ENCODE results near the gene SLC12A7. TPM values are rescaled to one million over a fixed set of nuclear protein-coding genes. Genes with fewer than 3 reads are reported as not detected.
A peak's percentile ranks its signal among the peaks of the same experiment; 100 is the strongest.

SLC12A7 gene
- total and polyA plus RNA-seq, 2 of the 13 experiments (the other 11 are each of a cell fraction or from before 2014, with no cell fraction given): 14.0 to 18.5 TPM

DNA sequence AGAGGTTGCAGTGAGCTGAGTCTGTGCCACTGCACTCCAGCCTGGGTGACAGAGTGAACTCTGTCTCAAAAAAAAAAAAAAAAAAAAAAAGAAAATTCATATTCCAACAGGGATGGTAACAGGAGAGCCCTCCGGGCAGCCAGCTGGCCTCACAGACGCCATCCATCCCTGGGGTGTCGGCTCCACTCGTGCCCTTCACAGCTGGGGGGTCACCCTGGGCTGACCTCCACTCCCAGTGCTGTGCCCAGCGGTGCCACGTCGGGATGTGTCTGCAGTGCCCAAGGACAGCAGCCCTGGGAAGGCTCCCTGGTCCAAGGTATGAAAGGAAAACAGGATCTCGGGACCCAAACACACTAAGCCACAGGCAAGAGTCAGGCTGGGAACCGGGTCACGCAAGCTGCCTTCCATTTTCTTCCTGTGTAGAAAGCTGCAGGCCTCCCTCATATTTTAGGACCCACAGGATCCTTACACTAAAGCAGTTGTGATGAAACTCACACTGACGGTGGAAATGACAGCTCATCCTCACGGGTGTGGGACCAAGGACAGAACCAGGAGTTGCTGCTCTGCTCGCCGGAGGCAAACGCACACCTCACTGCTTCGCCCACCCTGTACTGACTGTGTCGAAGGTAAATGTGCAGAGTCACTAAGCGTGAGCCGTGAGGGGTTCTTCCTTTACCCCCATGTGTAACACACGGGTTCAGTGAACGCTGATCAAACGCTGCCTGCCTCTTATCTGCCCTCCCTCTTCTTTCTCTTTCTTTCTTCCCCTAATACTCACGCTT, 5.3 kb downstream of the SLC12A7 start:
- WGBS (ENCODE audit: low lambda C conversion rate): 2% methylated on average over 13 of the region's 23 CpGs
- CTCF ChIA-PET (ENCODE audit: low intra/inter-chr PET ratio, low total read pairs): interaction anchor here (1.8 kb wide), 1 partner anchor 33 kb away, joined by 6 read pairs; no protein-coding TSS in a partner anchor
- intact Hi-C loops (cut with micrococcal nuclease; ENCODE audit: unreplicated experiment) (loop anchor here (1.0 to 2.0 kb wide), 2 partner anchors 34 to 54 kb away; no protein-coding TSS in a partner anchor), in situ Hi-C loops (cut with HindIII; ENCODE audit: extremely low pct_ligation_motif_present, low pct_unique_long_range_greater_than_20kb) (loop anchor here (5.0 kb wide), 1 partner anchor 36 kb away; no protein-coding TSS in a partner anchor)
- peaks cover 92% of the 10 kb centered on the region for H3K4me1 ChIP-seq (ENCODE audit: insufficient read depth, low read length)
- H3K27ac ChIP-seq (ENCODE audit: extremely low read length, insufficient read depth, low read length): peak overlapping the region; percentile 98
- peak overlapping the region; percentile 98 for H3K4me2 ChIP-seq (ENCODE audit: low read depth, low read length)
- H4K20me1 ChIP-seq (ENCODE audit: insufficient read depth, low read length): peaks cover 16% of the 10 kb centered on the region; the same call in 1 of the 2 replicates
- peak; percentile 4 for FAIRE-seq
- no peaks in the 10 kb centered on the region; a peak in 1 of 5 replicates for H3K27me3 ChIP-seq (ENCODE audit: control insufficient read depth in 1 of 2, insufficient read depth in 2 of 2, low read length in 2 of 2)
- peaks cover 1 to 2% of the 10 kb centered on the region in 2 experiments; a peak in 1 of 5 replicates for H3K36me3 ChIP-seq (replicated peaks in 1 of 2; ENCODE audit: control insufficient read depth in 1 of 2, insufficient read depth in 2 of 2, low read length in 2 of 2)
- TSS peak; percentile 86 for BruUV-seq (replicated peaks)
- peak; percentile 21 for DNase-seq (ENCODE audit: low spot score)
- POLR2A ChIA-PET: interaction anchor here (0.6 to 6.0 kb wide), 19 partner anchors 12 to 836 kb away, joined by 3 to 200 read pairs (median 13); no protein-coding TSS in a partner anchor
- peak overlapping the region; percentile 92 for H3K9ac ChIP-seq (ENCODE audit: insufficient read depth, low read depth, low read length)
- H3K79me2 ChIP-seq (ENCODE audit: insufficient read depth, low read length): peaks cover 68% of the 10 kb centered on the region
- H2AFZ ChIP-seq (ENCODE audit: low read length): no peak overlapping the region
- no peaks in the 10 kb centered on the region for H3K9me3 ChIP-seq (ENCODE audit: low read length)
- peak overlapping the region; percentile 55 to 82 (median 60) for H3K4me3 ChIP-seq (replicated peaks in 1 of 3; ENCODE audit: insufficient read depth in 1 of 3, low read depth in 2 of 3, low read length in 3 of 3)
- peak; percentile 14 for ATAC-seq
- TF ChIP-seq RBM39 (IDR thresholded peaks at IDR 0.05; ENCODE audit: low read depth, low read length, poor library complexity, severe bottlenecking) (no peak), ZSCAN25 (CRISPR knock-in tag; IDR thresholded peaks at IDR 0.05) (0 out of 2 replicates have a peak, but pooled peaks have one; percentile 4), SUZ12 (IDR thresholded peaks at IDR 0.05; ENCODE audit: low read depth, low read length) (no peak), ZNF430 (CRISPR knock-in tag; IDR thresholded peaks at IDR 0.05) (0 out of 2 replicates have a peak, but pooled peaks have one; percentile 7), ZFY (CRISPR knock-in tag; IDR thresholded peaks at IDR 0.05) (no peak), ZNF264 (CRISPR knock-in tag; IDR thresholded peaks at IDR 0.05) (0 out of 2 replicates have a peak, but pooled peaks have one; percentile 9), ZNF256 (CRISPR knock-in tag; conservative IDR thresholded peaks at IDR 0.05) (0 out of 2 replicates have a peak, but pooled peaks have one; percentile 15), JARID2 (CRISPR knock-in tag; IDR thresholded peaks at IDR 0.05; ENCODE audit: insufficient replicate concordance) (no peak), SPEN (CRISPR knock-in tag; IDR thresholded peaks at IDR 0.05; ENCODE audit: low read depth) (no peak), ZNF317 (CRISPR knock-in tag; IDR thresholded peaks at IDR 0.05) (no peak), NCOR1 (IDR thresholded peaks at IDR 0.05; ENCODE audit: borderline replicate concordance, low read length) (0 out of 2 replicates have a peak, but pooled peaks have one; percentile 36), PRDM10 (CRISPR knock-in tag; IDR thresholded peaks at IDR 0.05; ENCODE audit: low read depth) (no peak), ZNF530 (CRISPR knock-in tag; IDR thresholded peaks at IDR 0.05; ENCODE audit: low read depth) (no peak), KLF16 (CRISPR knock-in tag; IDR thresholded peaks at IDR 0.05) (no peak), KDM5B (CRISPR knock-in tag; IDR thresholded peaks at IDR 0.05; ENCODE audit: borderline replicate concordance) (no peak), ZNF121 (CRISPR knock-in tag; IDR thresholded peaks at IDR 0.05) (no peak), HNRNPL (IDR thresholded peaks at IDR 0.05; ENCODE audit: low read depth, low read length) (peak; percentile 77; the same call in 1 of the 2 replicates)
- TF ChIP-seq, protein P1, sequence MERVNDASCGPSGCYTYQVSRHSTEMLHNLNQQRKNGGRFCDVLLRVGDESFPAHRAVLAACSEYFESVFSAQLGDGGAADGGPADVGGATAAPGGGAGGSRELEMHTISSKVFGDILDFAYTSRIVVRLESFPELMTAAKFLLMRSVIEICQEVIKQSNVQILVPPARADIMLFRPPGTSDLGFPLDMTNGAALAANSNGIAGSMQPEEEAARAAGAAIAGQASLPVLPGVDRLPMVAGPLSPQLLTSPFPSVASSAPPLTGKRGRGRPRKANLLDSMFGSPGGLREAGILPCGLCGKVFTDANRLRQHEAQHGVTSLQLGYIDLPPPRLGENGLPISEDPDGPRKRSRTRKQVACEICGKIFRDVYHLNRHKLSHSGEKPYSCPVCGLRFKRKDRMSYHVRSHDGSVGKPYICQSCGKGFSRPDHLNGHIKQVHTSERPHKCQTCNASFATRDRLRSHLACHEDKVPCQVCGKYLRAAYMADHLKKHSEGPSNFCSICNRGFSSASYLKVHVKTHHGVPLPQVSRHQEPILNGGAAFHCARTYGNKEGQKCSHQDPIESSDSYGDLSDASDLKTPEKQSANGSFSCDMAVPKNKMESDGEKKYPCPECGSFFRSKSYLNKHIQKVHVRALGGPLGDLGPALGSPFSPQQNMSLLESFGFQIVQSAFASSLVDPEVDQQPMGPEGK (CRISPR knock-in tag; IDR thresholded peaks at IDR 0.05): 0 out of 2 replicates have a peak, but pooled peaks have one; percentile 5
